Neural cell (in vitro differentiated cells): ENCODE data around the gene CEMIP.

ENCODE experiments used
- CTCF ChIP-seq: fragments of 450-650 bp; IDR thresholded peaks from 2 replicates; pipeline ENCODE4 v1.5.1; 2014; ENCODE audit warnings: antibody characterized with exemption, mild to moderate bottlenecking, moderate library complexity; ENCODE audit not compliant: poor library complexity, severe bottlenecking
- EZH2 ChIP-seq: fragments of 200-600, 300-800 bp; shearing (Covaris generic), sonication (generic); IDR thresholded peaks from 2 replicates; pipeline ENCODE4 v1.6.1; 2014; ENCODE audit warnings: antibody characterized with exemption, low read length, borderline replicate concordance, mild to moderate bottlenecking; ENCODE audit not compliant: insufficient read depth, poor library complexity, severe bottlenecking
- MXI1 ChIP-seq: fragments of 450-650 bp; conservative IDR thresholded peaks from 2 replicates; pipeline ENCODE4 v1.6.1; 2014; ENCODE audit warnings: antibody characterized with exemption, mild to moderate bottlenecking; ENCODE audit not compliant: poor library complexity, severe bottlenecking
- REST ChIP-seq: IDR thresholded peaks from 2 replicates; pipeline ENCODE4 v1.6.1; 2012; ENCODE audit warnings: borderline replicate concordance
- TAF1 ChIP-seq: IDR thresholded peaks from 2 replicates; pipeline ENCODE4 v1.6.1; 2012; ENCODE audit warnings: low read depth

GRCh38 chr15:80985981-80986380 lies 206.8 kb downstream of the CEMIP start:
- TF ChIP-seq MXI1: no peak
- no peak for TF ChIP-seq TAF1
- TF ChIP-seq EZH2: no peak
- no peak for TF ChIP-seq CTCF
- TF ChIP-seq REST: no peak
